Endothelial cell of umbilical vein (primary cell): ENCODE results near the gene KISS1R. TPM values are rescaled to one million over a fixed set of nuclear protein-coding genes. Genes with fewer than 3 reads are reported as not detected.

ENCODE experiments used
- BruUV-seq: library from RNA; stranded (reverse); fragments of 400-500 nt; replicated peaks from 2 replicates; lab custom pipeline; 2021; lab: Mats Ljungman, UMichigan
- CTCF ChIA-PET: fragments of 300-600, 350-600 bp; sonication (Branson Sonifier 250); formaldehyde crosslinking; loops from one replicate; lab custom pipeline; 2021; ENCODE audit warnings: antibody characterized with exemption, inconsistent platforms; lab: Charles Lee
- POLR2A ChIA-PET: fragments of 300-600, 350-600 bp; sonication (Branson Sonifier 250); formaldehyde crosslinking; loops from one replicate; lab custom pipeline; 2021; ENCODE audit warnings: antibody characterized with exemption, inconsistent platforms; lab: Charles Lee
- DNase-seq: peaks from one replicate; pipeline ENCODE4 v3.0.0-alpha.2; 2011; ENCODE audit warnings: low read depth, low spot score
- FAIRE-seq: peaks from 2 replicates; lab custom pipeline; 2011; peaks lifted over from hg19 to GRCh38; lab: Jason Lieb, UNC
- H2AFZ ChIP-seq: 2 replicates; pipeline ENCODE4 v1.6.0; 2012; ENCODE audit warnings: low read depth, low read length, control low read depth, inconsistent platforms
- H3K27ac ChIP-seq: 2 replicates; pipeline ENCODE4 v1.5.1; 2011; ENCODE audit warnings: low read depth, mild to moderate bottlenecking, control low read depth, low read length, moderate library complexity; ENCODE audit not compliant: insufficient read depth
- H3K27me3 ChIP-seq, 2 experiments: 2 replicates each; pipeline versions ENCODE4 v1.6.0 to v1.6.1; 2011; ENCODE audit warnings: low read length in 2 of 2, mixed read lengths in 1 of 2; ENCODE audit not compliant: control insufficient read depth in 2 of 2, insufficient read depth in 2 of 2
- H3K36me3 ChIP-seq, 2 experiments: 2 replicates in 1 of 2; 3 replicates in 1 of 2; pipeline ENCODE4 v1.5.1; 2011; ENCODE audit warnings: low read length in 2 of 2, mild to moderate bottlenecking in 1 of 2, moderate library complexity in 1 of 2; ENCODE audit not compliant: control insufficient read depth in 2 of 2, insufficient read depth in 2 of 2; ENCODE audit errors: extremely low read depth in 1 of 2
- H3K4me1 ChIP-seq: 3 replicates; pipeline ENCODE4 v1.5.1; 2011; ENCODE audit warnings: mild to moderate bottlenecking, low read length; ENCODE audit not compliant: control insufficient read depth, insufficient read depth; ENCODE audit errors: extremely low read depth
- H3K4me2 ChIP-seq: 2 replicates; pipeline ENCODE4 v1.6.1; 2011; ENCODE audit warnings: low read length, control low read depth, mixed read lengths; ENCODE audit not compliant: insufficient read depth
- H3K4me3 ChIP-seq, 3 experiments: fragments of 200-600 bp in 1 of 3; sonication (generic), shearing (Covaris generic) in 1 of 3; replicated peaks in 1 of 3; 2 replicates each; pipeline ENCODE4 v1.5.1; 2011 to 2016; ENCODE audit warnings: control low read depth in 3 of 3, low read length in 3 of 3, mild to moderate bottlenecking in 2 of 3, inconsistent platforms in 1 of 3, low read depth in 1 of 3, moderate library complexity in 1 of 3; ENCODE audit not compliant: insufficient read depth in 1 of 3
- H3K79me2 ChIP-seq: 2 replicates; pipeline ENCODE4 v1.6.0; 2012; ENCODE audit warnings: low read length, inconsistent platforms; ENCODE audit not compliant: control insufficient read depth, insufficient read depth
- H3K9ac ChIP-seq: replicated peaks from 2 replicates; pipeline ENCODE3; 2011; ENCODE audit warnings: low read length, control low read depth; ENCODE audit not compliant: insufficient read depth; ENCODE audit errors: extremely low read depth
- H3K9me1 ChIP-seq: replicated peaks from 3 replicates; pipeline ENCODE4 v1.6.0; 2011; ENCODE audit warnings: mild to moderate bottlenecking, low read length; ENCODE audit not compliant: control insufficient read depth, insufficient read depth; ENCODE audit errors: extremely low read depth
- H3K9me3 ChIP-seq: replicated peaks from 2 replicates; pipeline ENCODE4 v1.5.1; 2012; ENCODE audit warnings: low read length, inconsistent platforms; ENCODE audit not compliant: control insufficient read depth, insufficient read depth
- H4K20me1 ChIP-seq: replicated peaks from 2 replicates; pipeline ENCODE3; 2011; ENCODE audit warnings: mild to moderate bottlenecking, low read length; ENCODE audit not compliant: control insufficient read depth, insufficient read depth; ENCODE audit errors: extremely low read depth
- CTCF ChIP-seq, 2 donors: IDR thresholded peaks; 1 replicate in 1 of 2; 2 replicates in 1 of 2; pipeline ENCODE4 v1.5.1; 2011; ENCODE audit warnings: low read length in 2 of 2, mild to moderate bottlenecking in 2 of 2, moderate library complexity in 2 of 2, control low read depth in 1 of 2, inconsistent platforms in 1 of 2, low read depth in 1 of 2; ENCODE audit not compliant: insufficient read depth in 1 of 2; ENCODE audit errors: extremely low read depth in 1 of 2
- EZH2 ChIP-seq: IDR thresholded peaks from 2 replicates; pipeline ENCODE4 v1.6.1; 2012; ENCODE audit warnings: borderline replicate concordance, low read depth, mild to moderate bottlenecking, moderate library complexity, low read length, inconsistent platforms; ENCODE audit not compliant: severe bottlenecking
- FOS ChIP-seq: IDR thresholded peaks from 2 replicates; pipeline ENCODE4 v1.6.1; 2011; ENCODE audit warnings: mild to moderate bottlenecking, low read length, moderate library complexity, borderline replicate concordance; ENCODE audit not compliant: insufficient read depth
- GATA2 ChIP-seq: IDR thresholded peaks from 2 replicates; pipeline ENCODE4 v1.7.0; 2011; ENCODE audit warnings: low read depth, mild to moderate bottlenecking, moderate library complexity, mixed read lengths, low read length; ENCODE audit not compliant: insufficient read length, insufficient read depth
- JUN ChIP-seq: IDR thresholded peaks from 2 replicates; pipeline ENCODE4 v1.6.1; 2011; ENCODE audit warnings: borderline replicate concordance, low read depth; ENCODE audit not compliant: insufficient read length, insufficient read depth
- MYC ChIP-seq: IDR thresholded peaks from one replicate; pipeline ENCODE4 v1.6.1; 2011; ENCODE audit warnings: mild to moderate bottlenecking, low read depth, low read length
- POLR2A ChIP-seq: IDR thresholded peaks from 2 replicates; pipeline ENCODE4 v1.6.1; 2012; ENCODE audit warnings: low read depth, mild to moderate bottlenecking, control low read depth, low read length
- POLR2AphosphoS5 ChIP-seq: IDR thresholded peaks from 2 replicates; pipeline ENCODE4 v1.6.1; 2012; ENCODE audit warnings: low read depth, mild to moderate bottlenecking, control low read depth, low read length, moderate library complexity; ENCODE audit not compliant: insufficient read depth
- dilution Hi-C: fragments of 300-500 bp; cut with MboI; formaldehyde crosslinking; loops from one replicate; pipeline ENCODE4 v1.15.0; 2019; ENCODE audit warnings: low sequenced_read_pairs; ENCODE audit not compliant: extremely low pct_ligation_motif_present
- intact Hi-C: fragments of 100-400 bp; cut with micrococcal nuclease; formaldehyde crosslinking; loops from one replicate; pipeline ENCODE4 v1.10.0; 2022
- polyA plus RNA-seq, 4 experiments: library from polyadenylated mRNA; depleted of rRNA in 3 of 4; stranded (reverse) in 3 of 4; unstranded in 1 of 4; fragments of >200 nt; gene quantifications; 2 replicates each; pipeline versions ENCODE4 v1.2.1 to v1.2.3, GENCODE V29; 2011 to 2012; ENCODE audit warnings: missing spikeins in 1 of 4
- total RNA-seq: library from RNA; stranded (reverse); gene quantifications from 2 replicates; pipeline ENCODE4 v1.2.3, GENCODE V29; 2021
- TF ChIP-seq, protein P1 (sequence below): IDR thresholded peaks from 2 replicates; pipeline ENCODE4 v1.6.1; 2011; ENCODE audit not compliant: insufficient read depth, insufficient read length

The KISS1R gene
- total and polyA plus RNA-seq, 2 donors (not counting 3 experiments of a cell fraction or from before 2014, with no cell fraction given) = not detected

DNA sequence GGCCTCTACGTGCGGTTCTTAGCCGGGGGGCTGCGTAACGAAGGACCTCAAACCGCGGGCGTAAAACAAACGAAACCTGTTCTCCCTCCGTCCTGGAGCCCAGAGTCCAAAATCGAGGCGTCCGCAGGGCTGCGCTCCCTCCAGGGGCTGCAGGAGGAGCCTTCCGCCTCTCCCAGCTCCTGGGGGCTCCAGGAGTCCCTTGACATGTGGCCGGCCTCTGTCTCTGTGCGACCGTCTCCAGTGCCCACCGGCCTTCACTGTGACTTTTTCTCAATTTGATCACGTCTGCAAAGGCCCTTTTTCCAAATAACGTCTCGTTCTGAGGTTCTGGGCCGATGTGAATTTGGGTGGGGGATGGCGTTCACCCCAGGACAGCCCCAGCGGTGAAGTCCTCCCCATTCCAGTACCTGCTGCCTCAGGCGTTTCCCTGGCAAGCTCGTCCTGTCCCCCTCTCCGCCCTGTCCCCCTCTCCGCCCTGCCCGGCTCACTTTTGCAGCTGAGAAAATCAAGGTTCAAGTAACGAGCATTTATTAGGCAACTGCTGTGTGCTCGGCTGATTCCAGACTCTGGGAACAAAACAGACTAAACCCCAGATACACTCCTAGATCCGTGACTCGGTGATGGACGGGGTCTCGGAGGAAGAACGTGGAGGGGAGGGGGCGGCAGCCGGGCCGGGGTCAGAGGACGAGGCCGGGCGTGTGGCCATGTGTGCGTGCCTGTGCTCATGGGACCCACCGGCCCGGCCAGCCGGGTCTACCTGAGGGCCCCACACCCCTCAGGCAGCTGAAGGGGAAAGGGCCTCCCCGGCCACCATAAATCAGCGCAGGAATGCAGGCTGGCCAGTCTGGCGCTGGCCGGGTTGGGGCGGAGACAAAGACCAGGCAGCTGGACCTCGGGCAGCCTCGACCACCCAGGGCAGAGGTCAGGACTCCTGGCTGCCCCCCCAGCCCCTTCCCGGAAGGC, 39.0 kb downstream of the KISS1R start:
- H4K20me1 ChIP-seq = no peaks in the 10 kb centered on the region
- ChIA-PET POLR2A (no interaction called here), CTCF (interaction anchor here (0.6 kb wide), 1 partner anchor 15 kb away, joined by 3 read pairs; no protein-coding TSS in a partner anchor)
- no TSS peak for BruUV-seq
- intact Hi-C loops (no loop called here), dilution Hi-C loops (no loop called here)
- H3K4me2 ChIP-seq = no peak overlapping the region
- H3K9ac ChIP-seq = no peak overlapping the region
- FAIRE-seq = no peak
- H3K36me3 ChIP-seq = no peaks in the 10 kb centered on the region
- no peak overlapping the region for H3K27ac ChIP-seq
- H3K27me3 ChIP-seq = no peaks in the 10 kb centered on the region
- no peak overlapping the region for H2AFZ ChIP-seq
- no peaks in the 10 kb centered on the region for H3K9me3 ChIP-seq
- no peaks in the 10 kb centered on the region for H3K9me1 ChIP-seq
- TF ChIP-seq EZH2 = no peak
- TF ChIP-seq JUN = no peak
- no peak for TF ChIP-seq MYC
- TF ChIP-seq, protein P1, sequence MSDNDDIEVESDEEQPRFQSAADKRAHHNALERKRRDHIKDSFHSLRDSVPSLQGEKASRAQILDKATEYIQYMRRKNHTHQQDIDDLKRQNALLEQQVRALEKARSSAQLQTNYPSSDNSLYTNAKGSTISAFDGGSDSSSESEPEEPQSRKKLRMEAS = no peak
- no peak for TF ChIP-seq CTCF (IDR thresholded peaks at IDR 0.05; ENCODE audit: extremely low read depth in 1 of 2, insufficient read depth in 1 of 2, low read depth in 1 of 2, low read length in 2 of 2)
- TF ChIP-seq POLR2A = no peak
- no peak for TF ChIP-seq POLR2AphosphoS5
- TF ChIP-seq GATA2 = no peak
- TF ChIP-seq FOS = no peak
- H3K4me3 ChIP-seq = no peak overlapping the region
- H3K4me1 ChIP-seq = peaks cover 4% of the 10 kb centered on the region
- no peaks in the 10 kb centered on the region for H3K79me2 ChIP-seq
- no peak for DNase-seq
